Left ventricle myocardium inferior (tissue), 1 donor: ENCODE results near the gene EPYC. TPM values are rescaled to one million over a fixed set of nuclear protein-coding genes. Genes with fewer than 3 reads are reported as not detected.

Experiments
- DNase-seq: peaks from one replicate; pipeline ENCODE4 v3.0.0-alpha.2; 2020
- H3K27ac ChIP-seq: fragments of 200-600 bp; replicated peaks from 2 replicates; pipeline ENCODE4 v1.8.0; 2021
- H3K27me3 ChIP-seq: fragments of 200-600 bp; 2 replicates; pipeline ENCODE4 v1.8.0; 2021; ENCODE audit warnings: low read depth
- H3K36me3 ChIP-seq: fragments of 200-600 bp; 2 replicates; pipeline ENCODE4 v1.8.0; 2021
- H3K4me1 ChIP-seq: fragments of 200-600 bp; 2 replicates; pipeline ENCODE4 v1.8.0; 2021
- H3K4me3 ChIP-seq: fragments of 200-600 bp; 2 replicates; pipeline ENCODE4 v1.8.0; 2021; ENCODE audit warnings: mild to moderate bottlenecking, moderate library complexity
- H3K9me3 ChIP-seq: fragments of 200-600 bp; replicated peaks from 2 replicates; pipeline ENCODE4 v1.8.0; 2021
- intact Hi-C: fragments of 100-400 bp; cut with micrococcal nuclease; formaldehyde crosslinking; loops from one replicate; pipeline ENCODE4 v1.11.0; 2022
- total RNA-seq: library from RNA; stranded (reverse); fragmentation: NEBNext Ultra II Directional; extraction: Animal tissue kit (Norgen Biotek cat#: 25700); gene quantifications from one replicate; pipeline ENCODE4 v1.2.1, GENCODE V29; 2021
- TF ChIP-seq, protein P1 (sequence below): fragments of 200-600 bp; IDR thresholded peaks from 2 replicates; pipeline ENCODE4 v1.8.0; 2021; ENCODE audit warnings: antibody characterized with exemption, mild to moderate bottlenecking, borderline replicate concordance
- donor health status: DM: no; HTN: yes; CAD: no; lungs with severe emphysema.

The EPYC gene
- total RNA-seq, 1 donor from 2014 or later: not detected

DNA sequence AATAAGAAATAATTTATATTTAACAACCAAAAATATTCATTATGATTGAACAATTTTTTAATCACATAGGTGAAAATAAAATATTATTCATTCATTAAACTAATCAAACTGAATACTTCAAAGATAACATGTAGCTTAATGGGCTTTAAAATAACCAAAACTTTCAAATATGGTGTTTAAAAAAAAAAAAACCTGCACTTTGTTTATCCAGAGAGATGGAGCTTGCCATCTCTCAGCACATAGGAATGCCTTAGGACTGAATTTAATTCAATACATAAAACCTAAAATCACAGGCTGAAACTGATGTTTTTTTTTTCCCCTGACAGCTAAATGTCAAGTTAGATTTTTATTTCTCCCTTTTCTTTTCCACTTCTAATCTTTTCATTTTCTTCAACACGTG lies 35.4 kb downstream of the EPYC start:
- H3K4me3 ChIP-seq: no peak overlapping the region
- DNase-seq: no peak
- H3K27me3 ChIP-seq: no peaks in the 10 kb centered on the region
- intact Hi-C loops: no loop called here
- H3K27ac ChIP-seq: no peak overlapping the region
- TF ChIP-seq, protein P1, sequence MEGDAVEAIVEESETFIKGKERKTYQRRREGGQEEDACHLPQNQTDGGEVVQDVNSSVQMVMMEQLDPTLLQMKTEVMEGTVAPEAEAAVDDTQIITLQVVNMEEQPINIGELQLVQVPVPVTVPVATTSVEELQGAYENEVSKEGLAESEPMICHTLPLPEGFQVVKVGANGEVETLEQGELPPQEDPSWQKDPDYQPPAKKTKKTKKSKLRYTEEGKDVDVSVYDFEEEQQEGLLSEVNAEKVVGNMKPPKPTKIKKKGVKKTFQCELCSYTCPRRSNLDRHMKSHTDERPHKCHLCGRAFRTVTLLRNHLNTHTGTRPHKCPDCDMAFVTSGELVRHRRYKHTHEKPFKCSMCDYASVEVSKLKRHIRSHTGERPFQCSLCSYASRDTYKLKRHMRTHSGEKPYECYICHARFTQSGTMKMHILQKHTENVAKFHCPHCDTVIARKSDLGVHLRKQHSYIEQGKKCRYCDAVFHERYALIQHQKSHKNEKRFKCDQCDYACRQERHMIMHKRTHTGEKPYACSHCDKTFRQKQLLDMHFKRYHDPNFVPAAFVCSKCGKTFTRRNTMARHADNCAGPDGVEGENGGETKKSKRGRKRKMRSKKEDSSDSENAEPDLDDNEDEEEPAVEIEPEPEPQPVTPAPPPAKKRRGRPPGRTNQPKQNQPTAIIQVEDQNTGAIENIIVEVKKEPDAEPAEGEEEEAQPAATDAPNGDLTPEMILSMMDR: no peak
- H3K36me3 ChIP-seq: no peaks in the 10 kb centered on the region
- H3K9me3 ChIP-seq: no peaks in the 10 kb centered on the region
- H3K4me1 ChIP-seq: no peaks in the 10 kb centered on the region

DNA sequence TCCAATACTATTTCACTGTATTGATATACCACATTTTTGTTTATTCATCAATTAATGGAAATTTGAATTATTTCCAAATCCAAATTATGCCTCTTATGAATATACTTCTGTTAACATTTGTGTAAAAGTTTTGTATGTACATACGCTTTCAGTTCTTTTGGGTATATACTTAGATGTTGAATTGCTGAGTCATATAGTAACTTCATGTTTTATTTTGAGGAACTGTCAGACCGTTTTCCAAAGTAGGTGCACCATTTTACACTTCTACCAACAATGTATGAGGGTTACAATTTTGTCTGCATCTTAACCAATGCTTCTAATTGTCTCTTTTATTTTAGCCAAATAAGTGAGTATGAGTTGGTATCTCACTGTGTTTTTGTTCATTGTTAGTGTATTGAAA lies 39.6 kb downstream of the EPYC start:
- no peak for DNase-seq
- intact Hi-C loops: no loop called here
- no peak overlapping the region for H3K4me3 ChIP-seq
- no peaks in the 10 kb centered on the region for H3K4me1 ChIP-seq
- H3K9me3 ChIP-seq: no peaks in the 10 kb centered on the region
- H3K27ac ChIP-seq: no peak overlapping the region
- TF ChIP-seq, protein P1: no peak
- H3K27me3 ChIP-seq: no peaks in the 10 kb centered on the region
- H3K36me3 ChIP-seq: no peaks in the 10 kb centered on the region

DNA sequence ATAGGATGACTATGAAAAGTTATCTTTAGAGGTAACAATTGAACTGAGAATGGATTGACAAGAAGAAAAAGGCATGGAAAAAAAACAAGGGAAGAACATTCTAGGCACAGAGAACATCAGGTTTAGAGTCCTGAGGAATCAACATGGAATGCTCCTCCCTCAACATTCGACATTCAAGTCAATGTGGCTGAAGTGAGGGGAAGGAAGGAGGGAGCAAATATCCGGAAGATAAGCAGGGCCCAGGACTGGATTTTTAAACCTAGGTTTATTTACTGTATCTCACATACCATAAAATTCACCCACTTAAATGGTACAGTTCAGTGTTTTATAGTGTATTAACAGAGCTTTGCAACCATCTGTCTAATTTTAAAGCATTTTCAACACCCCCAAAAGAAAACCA lies 40.2 kb downstream of the EPYC start:
- H3K27me3 ChIP-seq: no peaks in the 10 kb centered on the region
- DNase-seq: no peak
- TF ChIP-seq, protein P1: no peak
- no peak overlapping the region for H3K27ac ChIP-seq
- no peaks in the 10 kb centered on the region for H3K9me3 ChIP-seq
- H3K36me3 ChIP-seq: no peaks in the 10 kb centered on the region
- no peaks in the 10 kb centered on the region for H3K4me1 ChIP-seq
- H3K4me3 ChIP-seq: no peak overlapping the region
- intact Hi-C loops: no loop called here

DNA sequence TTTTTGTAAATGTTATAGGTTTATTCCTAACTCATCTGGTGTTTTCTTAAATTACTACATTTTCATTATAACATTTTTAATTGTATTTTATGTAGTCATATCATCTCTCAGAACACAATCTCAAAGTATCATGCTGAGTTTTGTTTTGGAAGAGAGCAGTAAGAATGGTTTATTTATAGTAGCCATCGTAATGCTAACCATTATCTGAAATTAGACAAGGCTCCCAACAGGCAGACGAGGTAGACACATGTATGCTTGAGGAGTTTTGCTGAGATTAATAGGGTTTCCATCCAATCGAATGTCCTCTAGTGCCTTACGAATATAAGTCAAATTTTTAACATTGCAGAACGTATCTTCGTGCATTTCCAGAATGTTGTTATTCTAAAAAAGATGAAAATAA lies 40.8 kb downstream of the EPYC start:
- TF ChIP-seq, protein P1: no peak
- intact Hi-C loops: no loop called here
- no peak overlapping the region for H3K4me3 ChIP-seq
- no peaks in the 10 kb centered on the region for H3K36me3 ChIP-seq
- no peaks in the 10 kb centered on the region for H3K4me1 ChIP-seq
- DNase-seq: no peak
- no peaks in the 10 kb centered on the region for H3K9me3 ChIP-seq
- H3K27ac ChIP-seq: no peak overlapping the region
- H3K27me3 ChIP-seq: no peaks in the 10 kb centered on the region

DNA sequence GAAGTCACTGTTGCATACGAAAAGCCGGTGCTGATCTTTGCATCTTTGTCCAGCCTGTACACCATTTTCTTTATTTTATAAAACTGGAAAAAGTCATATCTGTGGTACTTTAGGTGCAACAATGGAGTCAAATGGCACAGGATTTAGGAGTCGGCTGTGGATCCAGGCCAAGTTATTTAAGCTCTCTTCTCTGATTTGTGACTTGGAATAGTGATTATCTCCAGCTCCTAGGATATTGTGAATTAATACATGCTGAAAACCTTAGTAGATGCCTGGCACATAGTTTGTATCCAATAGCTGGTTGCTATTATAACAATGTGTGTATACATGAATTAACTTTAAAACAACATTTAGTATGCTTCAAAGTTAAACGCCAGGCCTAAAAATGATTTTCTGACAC lies 43.6 kb downstream of the EPYC start:
- Histone ChIP-seq H3K27ac (no peak overlapping the region), H3K36me3 (no peaks in the 10 kb centered on the region), H3K4me3 (no peak overlapping the region), H3K27me3 (no peaks in the 10 kb centered on the region), H3K9me3 (no peaks in the 10 kb centered on the region), H3K4me1 (no peaks in the 10 kb centered on the region)
- TF ChIP-seq, protein P1: no peak
- no peak for DNase-seq
- intact Hi-C loops: no loop called here

DNA sequence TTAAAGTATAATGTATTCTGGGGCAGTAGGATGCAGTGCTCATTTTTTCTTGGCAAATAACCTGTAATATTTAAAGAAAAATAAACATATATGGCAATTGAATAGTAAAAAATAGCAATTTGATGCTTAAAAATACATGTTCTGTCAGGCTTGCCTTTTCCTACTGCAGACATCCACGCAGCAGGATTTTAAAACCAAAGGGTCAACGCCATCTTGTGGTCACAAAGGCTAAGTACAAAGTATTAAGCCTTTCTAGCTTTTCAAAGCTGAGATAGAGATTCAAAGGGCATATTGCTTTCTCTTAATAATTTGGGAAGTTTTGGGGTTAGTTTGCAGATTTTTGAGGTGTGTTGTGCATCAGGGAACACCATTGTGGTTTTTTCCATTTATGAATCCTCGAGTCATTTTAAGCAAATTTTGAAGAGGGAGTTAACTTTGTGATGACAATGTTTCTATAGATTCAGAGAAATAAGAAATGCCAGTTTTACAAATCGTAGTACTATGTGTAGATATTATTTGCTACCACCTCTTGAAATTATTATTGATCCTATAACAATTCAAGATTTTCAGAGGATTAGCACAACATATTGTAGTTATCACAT lies 45.1 kb downstream of the EPYC start:
- Histone ChIP-seq H3K9me3 (no peaks in the 10 kb centered on the region), H3K27ac (no peak overlapping the region), H3K4me3 (no peak overlapping the region), H3K27me3 (no peaks in the 10 kb centered on the region), H3K4me1 (no peaks in the 10 kb centered on the region), H3K36me3 (no peaks in the 10 kb centered on the region)
- DNase-seq: no peak
- intact Hi-C loops: no loop called here
- TF ChIP-seq, protein P1: peak; percentile 80
